Activated CD4-positive, CD25-positive, alpha-beta regulatory T cell treated with anti-CD3 and anti-CD28 coated beads, Interleukin-2, amount 50 U/mL, for 24 hours (primary cell): Measurements from ENCODE around the gene CPSF4L.
A peak's percentile ranks its signal among the peaks of the same experiment; 100 is the strongest.
"Not testable (repeated sequence)": the region's sequence is repeated elsewhere in the genome, so short reads cannot be mapped to it uniquely, and the experiment has no call there.

Experiments used
- ATAC-seq, 2 donors: fragments of 150-1000 bp; cut with Tn5 transposase; one replicate each; pipeline ENCODE4 v1.10.0; 2021; ENCODE audit warnings: mild to moderate bottlenecking in 1 of 2, moderate library complexity in 1 of 2

The CPSF4L gene

DNA sequence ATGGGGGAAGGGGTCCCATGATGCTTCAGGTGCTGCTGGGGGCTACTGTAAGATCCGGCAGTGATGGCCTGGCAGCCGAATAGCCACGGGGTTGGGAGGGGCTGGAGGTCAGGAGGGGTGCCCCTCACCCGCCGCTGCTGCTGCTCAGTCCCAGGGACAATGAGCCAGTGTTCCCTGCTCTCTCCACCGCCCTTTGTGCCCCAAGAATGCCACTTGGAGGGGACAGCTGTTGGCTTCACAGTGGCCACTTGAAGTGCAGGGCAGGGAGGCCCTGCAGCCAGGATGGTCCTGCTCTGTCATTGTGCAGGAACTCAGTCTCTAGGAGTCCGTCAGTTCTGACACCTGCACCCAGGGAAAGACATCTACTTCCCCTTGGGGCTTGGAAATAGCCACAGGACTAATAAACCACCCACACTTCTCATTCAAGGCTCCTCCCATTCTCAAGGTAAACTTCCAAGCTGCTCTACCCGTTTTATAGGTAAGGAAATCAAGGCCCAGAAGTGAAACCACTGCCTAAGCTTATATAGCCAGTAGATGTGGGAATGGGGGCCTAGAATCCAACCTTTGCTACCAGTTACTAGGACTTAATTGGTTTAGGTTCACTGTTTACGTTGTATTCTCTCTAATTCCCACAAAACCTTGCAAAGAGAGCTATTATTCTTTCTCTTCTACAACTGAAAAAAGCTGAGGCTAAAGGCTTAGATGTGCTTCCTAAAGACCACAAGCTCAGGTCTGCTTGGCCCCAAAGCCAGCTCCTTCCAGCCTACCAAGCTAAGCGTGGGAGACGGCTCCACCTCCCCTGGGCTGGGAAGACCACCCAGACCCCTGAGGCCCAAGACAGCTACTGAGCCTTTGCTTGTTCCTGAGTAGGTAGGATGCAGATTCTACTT is 6.2 kb upstream of the CPSF4L start:
- ATAC-seq: no peak

GRCh38 chr17:73266796-73267195 is 5.1 kb upstream of the CPSF4L start:
- no peak for ATAC-seq

DNA sequence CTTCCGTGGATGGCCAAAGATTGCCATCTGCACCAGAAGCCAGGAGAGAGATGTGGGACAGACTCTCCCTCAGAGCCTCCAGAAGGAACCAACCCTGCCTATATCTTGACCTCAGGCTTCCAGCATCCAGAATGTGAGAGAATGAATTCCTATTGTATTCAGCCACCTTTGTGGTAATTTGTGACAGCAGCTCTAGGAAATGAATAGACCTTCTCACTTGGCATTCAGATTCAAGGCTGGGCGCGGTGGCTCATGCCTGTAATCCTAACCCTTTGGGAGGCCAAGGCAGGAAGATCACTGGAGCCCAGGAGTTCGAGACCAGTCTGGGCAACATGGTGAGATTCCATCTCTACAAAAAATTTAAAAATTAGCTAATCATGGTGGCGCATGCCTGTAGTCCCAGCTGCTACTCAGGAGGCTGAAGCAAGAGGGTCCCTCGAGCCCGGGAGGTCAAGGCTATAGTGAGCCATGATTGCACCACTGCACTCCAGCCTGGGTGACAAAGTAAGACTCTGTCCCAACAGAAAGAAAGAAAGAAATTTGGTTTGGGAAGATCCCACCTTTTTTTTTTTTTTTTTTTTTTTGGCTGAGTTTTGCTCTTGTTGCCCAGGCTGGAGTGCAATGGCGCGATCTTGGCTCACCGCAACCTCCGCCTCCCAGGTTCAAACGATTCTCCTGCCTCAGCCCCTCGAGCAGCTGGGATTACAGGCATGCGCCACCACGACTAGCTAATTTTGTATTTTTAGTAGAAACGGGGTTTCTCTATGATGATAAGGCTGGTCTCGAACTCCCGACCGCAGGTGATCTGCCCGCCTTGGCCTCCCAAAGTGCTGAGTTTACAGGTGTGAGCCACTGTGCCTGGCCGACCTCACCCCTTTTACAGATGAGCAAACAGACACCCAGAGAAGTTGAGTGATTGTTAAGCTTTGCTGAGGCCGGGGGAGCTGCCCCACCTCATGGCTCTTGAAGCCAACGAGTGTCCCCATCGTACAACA is 4.3 kb upstream of the CPSF4L start:
- no peak for ATAC-seq

- ATAC-seq: not testable (repeated sequence)
Measured at GRCh38 chr17:73264448-73264847, 2.8 kb upstream of the CPSF4L start.

DNA sequence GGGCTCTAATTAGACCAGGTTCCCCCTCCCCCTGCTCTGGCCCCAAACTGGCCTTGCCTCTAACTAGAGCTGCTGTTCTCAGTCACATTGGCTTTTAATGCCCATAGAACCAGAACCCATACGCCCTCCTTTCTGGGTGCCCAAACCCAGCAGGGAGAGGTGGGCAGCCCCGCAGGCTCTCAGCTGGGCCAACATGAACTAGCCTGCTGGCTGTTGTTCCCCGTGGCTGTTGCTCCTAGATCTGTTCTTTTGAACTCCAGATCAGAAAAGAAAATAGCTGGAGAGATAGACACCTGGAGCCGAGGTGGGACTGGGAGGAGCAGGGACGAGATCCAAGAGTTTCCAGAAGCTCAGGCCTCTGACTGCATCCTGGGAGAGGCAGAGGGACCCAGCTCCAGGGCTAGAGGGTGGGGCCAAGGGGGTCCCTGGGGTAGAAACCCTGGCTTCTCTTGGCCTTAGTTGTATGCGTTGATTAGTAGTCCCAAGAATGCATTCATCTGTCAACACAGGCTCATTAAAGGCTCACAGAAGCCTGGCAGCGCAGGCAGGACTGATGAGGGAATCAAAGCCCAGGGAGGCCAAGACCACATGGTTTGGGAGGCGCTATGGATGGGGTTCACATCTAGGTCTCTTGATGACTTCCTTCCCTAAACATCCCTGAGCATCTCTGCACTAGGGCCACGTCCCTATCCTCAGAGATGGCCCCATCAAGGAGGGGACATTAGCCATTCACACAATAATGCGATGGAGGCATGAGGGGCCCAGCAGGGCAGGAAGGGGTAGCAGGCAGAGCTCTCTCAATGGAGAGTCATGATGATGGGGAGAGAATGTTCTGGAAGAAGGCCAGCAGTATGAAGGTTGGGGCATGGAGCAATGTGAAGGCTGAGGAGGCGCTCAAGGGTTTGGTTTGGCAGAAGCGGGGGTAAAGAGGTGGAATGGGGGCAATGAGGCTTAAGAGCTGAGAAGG is 1.3 kb upstream of the CPSF4L start:
- ATAC-seq: no peak

DNA sequence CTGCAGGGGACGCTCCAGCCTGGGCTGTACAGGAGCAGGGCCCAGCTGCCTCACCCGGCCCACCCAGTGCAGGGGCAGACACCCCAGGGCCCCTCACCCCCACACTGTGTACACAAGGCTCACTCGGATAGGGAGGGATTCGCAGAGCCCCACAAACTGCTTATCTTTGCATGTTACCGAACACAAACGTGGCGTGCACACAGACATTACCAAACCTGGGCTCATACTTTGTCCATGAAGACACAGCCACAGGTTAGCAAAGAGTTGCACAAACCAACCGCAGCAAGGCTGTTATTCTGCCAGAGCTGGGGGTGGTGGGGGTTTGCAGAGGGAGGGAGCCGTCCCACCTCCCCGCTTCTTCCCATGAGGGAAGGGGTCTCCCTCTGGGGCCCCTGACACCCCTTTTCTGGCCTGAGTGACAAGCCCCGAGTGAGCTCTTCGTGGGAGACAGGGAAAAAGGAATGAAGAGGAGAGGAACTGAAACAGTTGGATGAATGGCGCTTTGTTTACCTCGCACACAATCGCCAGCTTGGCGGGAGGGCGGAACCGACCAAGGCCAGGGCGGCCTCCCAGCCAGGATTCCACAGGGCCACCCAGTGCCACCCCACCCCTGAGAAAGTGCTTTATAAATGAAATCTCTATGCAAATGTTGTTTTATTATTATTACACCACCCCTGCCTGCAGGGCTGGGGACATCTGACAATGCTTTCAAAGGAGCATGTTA is 434 bp upstream of the CPSF4L start:
- ATAC-seq: no peak

DNA sequence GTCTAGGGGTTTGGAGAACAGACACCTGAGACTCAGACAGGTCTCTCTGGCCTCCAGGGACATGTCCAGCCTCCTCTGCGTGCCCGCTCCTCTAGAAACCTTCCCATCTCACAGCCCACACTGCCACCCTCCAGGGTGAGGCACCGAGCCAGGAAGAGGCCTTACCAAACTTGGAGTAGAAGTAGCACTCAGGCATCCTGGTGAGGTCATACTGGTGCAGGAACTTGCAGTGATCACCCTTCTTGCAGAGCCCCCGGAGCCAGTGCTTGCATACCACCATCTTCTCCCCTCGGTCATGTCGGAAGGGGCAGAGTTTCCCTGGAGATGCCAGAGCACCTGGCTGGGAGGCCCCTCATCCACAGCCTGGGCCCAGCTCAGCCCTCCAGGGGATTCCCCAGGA is 4.2 kb downstream of the CPSF4L start:
- no peak for ATAC-seq

DNA sequence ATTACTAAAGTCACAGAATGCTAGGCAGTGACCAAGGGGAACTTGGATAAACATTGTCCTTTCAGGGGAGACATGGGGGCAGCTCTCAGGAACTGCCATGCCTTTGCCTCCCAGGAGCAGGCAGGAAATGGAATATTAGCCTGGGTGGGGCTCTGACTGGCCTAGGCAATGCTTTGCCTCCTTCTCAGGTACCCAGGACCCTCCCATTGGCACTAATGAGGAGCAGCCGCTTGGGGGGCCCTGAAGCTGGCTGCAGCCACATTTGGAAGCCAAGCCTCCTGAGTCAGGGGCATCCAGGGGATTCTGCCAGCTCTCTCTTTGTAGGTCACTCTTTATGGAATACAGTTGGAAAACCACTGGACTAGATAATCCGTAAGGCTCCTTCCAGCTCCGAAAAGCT is 5.5 kb downstream of the CPSF4L start:
- no peak for ATAC-seq

DNA sequence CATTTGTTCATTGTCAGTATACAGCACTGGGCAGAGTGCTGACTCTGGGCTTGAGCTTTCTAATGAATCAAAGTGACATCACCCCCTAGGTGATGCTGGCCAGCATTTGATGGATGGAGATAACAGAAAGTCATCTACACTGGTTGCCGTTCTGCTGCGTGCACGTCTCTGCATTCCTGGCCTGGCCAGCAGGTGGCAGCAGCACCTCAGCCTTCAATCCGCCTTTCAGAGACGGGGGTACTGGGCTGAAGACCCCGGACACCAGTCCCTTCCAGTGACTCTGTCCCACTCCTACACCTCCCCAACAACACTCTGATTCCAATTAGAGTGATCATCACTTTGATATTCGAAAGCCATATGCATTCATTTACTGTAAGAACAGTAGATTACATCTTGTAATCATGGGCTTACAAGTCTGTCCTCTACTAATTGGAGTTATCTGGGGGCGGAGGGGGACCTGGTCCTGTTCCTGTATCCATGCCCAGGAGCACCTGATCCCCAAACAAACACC is 6.0 kb downstream of the CPSF4L start:
- peak; percentile 82 to 91 for ATAC-seq

DNA sequence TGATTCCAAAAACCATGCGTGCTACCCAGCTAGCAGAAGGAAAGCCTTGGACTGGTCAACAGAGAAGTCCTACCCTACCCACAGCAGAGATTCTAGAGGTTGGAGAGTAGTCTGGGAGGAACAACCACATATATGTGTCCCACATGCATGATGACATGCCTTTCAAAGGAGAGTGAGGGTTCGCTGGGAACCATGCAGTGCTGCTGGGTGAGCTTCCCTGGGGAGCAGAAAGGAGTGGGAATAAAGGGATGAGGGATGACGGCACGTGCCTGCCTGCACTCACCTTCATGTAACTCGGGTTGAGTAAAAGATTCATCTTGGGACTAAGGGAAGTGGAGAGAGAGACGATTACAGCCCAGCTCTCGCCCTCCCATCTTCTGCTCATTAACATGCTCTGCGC is 9.8 kb downstream of the CPSF4L start:
- ATAC-seq: no peak

- ATAC-seq: no peak
Measured at GRCh38 chr17:73250851-73251640, 10.6 kb downstream of the CPSF4L start.

- ATAC-seq: no peak
Measured at GRCh38 chr17:73249700-73250099, 12.0 kb downstream of the CPSF4L start.

- ATAC-seq: no peak
Measured at GRCh38 chr17:73248532-73248931, 13.1 kb downstream of the CPSF4L start.

DNA sequence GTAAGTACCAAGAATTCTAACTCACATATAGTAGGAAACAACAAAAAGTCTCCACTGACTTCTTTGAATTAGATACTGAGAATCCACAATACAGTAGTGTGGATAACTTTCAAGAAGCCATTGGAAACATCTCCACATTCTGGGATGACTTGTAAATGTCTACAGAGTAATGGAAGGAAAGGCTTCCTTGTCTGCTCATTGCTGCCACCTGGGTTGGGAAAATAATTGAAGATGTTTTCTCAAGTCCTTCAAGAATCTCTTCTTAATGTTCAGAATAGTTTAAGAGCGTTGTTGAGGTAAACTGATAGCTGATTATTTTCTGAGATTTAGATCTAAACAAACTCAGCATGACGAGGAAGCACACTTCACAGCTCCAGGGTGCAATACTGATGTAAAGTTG is 14.0 kb downstream of the CPSF4L start:
- ATAC-seq: no peak

DNA sequence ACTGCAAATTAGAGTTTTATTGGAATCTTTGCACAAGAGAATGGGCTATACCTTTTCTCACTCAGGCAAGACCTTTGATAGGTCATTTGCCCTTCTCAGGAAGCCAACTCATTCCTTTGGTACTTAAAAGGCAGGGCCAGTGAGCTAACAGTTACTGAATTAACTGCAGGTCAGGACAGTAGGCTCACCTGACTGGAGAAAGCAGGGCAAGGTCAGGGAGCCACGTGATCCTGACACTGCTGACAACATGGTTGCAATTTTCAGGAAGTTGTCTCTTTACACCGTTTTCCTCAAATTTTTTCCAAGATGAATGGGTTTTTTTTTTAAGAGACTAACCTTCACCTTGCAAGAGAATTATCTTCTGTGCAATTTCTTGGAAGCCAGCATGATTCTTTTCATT is 21.1 kb downstream of the CPSF4L start:
- no peak for ATAC-seq

DNA sequence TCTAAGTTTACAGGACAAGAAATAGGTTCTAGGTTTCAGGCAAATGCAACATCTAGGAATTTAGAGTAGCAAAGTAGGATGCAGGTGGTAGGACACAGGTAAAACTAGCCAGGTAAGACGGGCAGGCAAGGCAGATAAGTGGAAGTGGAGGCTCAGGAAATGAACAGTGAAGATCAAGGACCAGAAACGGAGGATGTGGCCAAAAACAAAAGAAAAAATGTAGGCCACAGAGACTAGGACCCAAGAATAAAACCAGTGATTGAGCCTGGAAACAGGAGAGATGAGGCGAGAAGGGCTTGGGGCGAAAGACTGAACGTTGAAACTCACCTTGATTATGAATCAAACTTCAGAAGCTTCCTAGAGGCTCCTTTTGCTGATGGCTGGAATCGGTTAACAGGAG is 24.0 kb downstream of the CPSF4L start:
- no peak for ATAC-seq

DNA sequence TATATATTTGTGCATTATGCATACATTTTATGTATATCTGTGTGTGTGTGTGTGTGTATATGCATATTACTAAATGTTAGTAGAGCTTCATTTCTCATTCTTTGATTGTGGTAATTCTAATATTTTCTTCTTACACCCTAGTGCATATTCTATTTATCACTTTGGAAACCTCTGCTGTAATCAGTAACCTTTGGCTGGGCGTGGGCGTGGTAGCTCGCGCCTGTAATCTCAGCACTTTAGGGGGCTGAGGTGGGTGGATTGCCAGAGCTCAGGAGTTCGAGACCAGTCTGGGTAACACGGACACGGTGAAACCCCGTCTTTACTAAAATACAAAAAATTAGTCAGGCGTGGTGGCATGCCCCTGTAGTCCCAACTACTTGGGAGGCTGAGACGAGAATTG is 26.9 kb downstream of the CPSF4L start:
- ATAC-seq: no peak

GRCh38 chr17:73232587-73233373 is 28.9 kb downstream of the CPSF4L start:
- peak; percentile 36 to 38 for ATAC-seq

GRCh38 chr17:73231841-73232586 is 29.7 kb downstream of the CPSF4L start:
- peak; percentile 84 to 87 for ATAC-seq
